Upper lobe of right lung (tissue), 1 donor: Measurements from ENCODE around the gene KCNN3. TPM values are rescaled to one million over a fixed set of nuclear protein-coding genes. Genes with fewer than 3 reads are reported as not detected.

ENCODE experiments used
- ATAC-seq: fragments of 200-7000 bp; cut with Tn5 transposase; one replicate; pipeline ENCODE4 v1.9.1; 2020; ENCODE audit warnings: mild to moderate bottlenecking, moderate library complexity
- DNase-seq: peaks from one replicate; pipeline ENCODE4 v3.0.0-alpha.2; 2020
- H3K27ac ChIP-seq: fragments of 200-600 bp; one replicate; pipeline ENCODE4 v1.8.0; 2022
- H3K27me3 ChIP-seq: fragments of 200-600 bp; one replicate; pipeline ENCODE4 v1.8.0; 2022; ENCODE audit warnings: mild to moderate bottlenecking
- H3K36me3 ChIP-seq: fragments of 200-600 bp; one replicate; pipeline ENCODE4 v1.8.0; 2022
- H3K4me1 ChIP-seq: fragments of 200-600 bp; one replicate; pipeline ENCODE4 v1.8.0; 2022
- H3K4me3 ChIP-seq: fragments of 200-600 bp; one replicate; pipeline ENCODE4 v1.8.0; 2022; ENCODE audit warnings: mild to moderate bottlenecking
- H3K9me3 ChIP-seq: fragments of 200-600 bp; one replicate; pipeline ENCODE4 v1.8.0; 2022
- CTCF ChIP-seq: fragments of 200-600 bp; IDR thresholded peaks from one replicate; pipeline ENCODE4 v1.8.0; 2022; ENCODE audit warnings: antibody characterized with exemption
- intact Hi-C: fragments of 100-400 bp; cut with DNase I; formaldehyde crosslinking; loops from one replicate; pipeline ENCODE4 v1.11.0; 2022
- total RNA-seq: library from RNA; stranded (reverse); fragmentation: NEBNext Ultra II Directional; extraction: Animal tissue kit (Norgen Biotek cat#: 25700); gene quantifications from one replicate; pipeline ENCODE4 v1.2.1, GENCODE V29; 2021
- donor health status: DM: no; HTN: yes; CAD: no; lungs with severe emphysema.

The KCNN3 gene
- total RNA-seq, 1 donor from 2014 or later = 7.6 TPM

GRCh38 chr1:154816369-154816768 is 53.7 kb downstream of the KCNN3 start:
- Histone ChIP-seq H3K4me1 (peaks cover 11% of the 10 kb centered on the region), H3K27me3 (no peaks in the 10 kb centered on the region), H3K36me3 (no peaks in the 10 kb centered on the region), H3K4me3 (no peak overlapping the region), H3K9me3 (no peaks in the 10 kb centered on the region), H3K27ac (no peak overlapping the region)
- DNase-seq = no peak
- intact Hi-C loops = no loop called here
- no peak for ATAC-seq
- TF ChIP-seq CTCF = no peak

- intact Hi-C loops = no loop called here
Measured at GRCh38 chr1:154813846-154814505, 56.1 kb downstream of the KCNN3 start.

GRCh38 chr1:154813300-154813816 is 56.7 kb downstream of the KCNN3 start:
- Histone ChIP-seq H3K4me3 (no peak overlapping the region), H3K27me3 (no peaks in the 10 kb centered on the region), H3K4me1 (peaks cover 11% of the 10 kb centered on the region), H3K9me3 (no peaks in the 10 kb centered on the region), H3K27ac (no peak overlapping the region), H3K36me3 (no peaks in the 10 kb centered on the region)
- DNase-seq (no peak), ATAC-seq (peak; percentile 46)
- TF ChIP-seq CTCF = no peak
- intact Hi-C loops = no loop called here

More at GRCh38 chr1:154813846-154814505, 56.1 kb downstream of the KCNN3 start:
- H3K36me3 ChIP-seq = no peaks in the 10 kb centered on the region
- H3K4me1 ChIP-seq = peaks cover 11% of the 10 kb centered on the region
- H3K9me3 ChIP-seq = no peaks in the 10 kb centered on the region
- no peaks in the 10 kb centered on the region for H3K27me3 ChIP-seq
- DNase-seq (no peak), ATAC-seq (no peak)
- TF ChIP-seq CTCF = no peak
- H3K4me3 ChIP-seq = no peak overlapping the region
- H3K27ac ChIP-seq = no peak overlapping the region

- peaks cover 11% of the 10 kb centered on the region for H3K4me1 ChIP-seq
- no peaks in the 10 kb centered on the region for H3K36me3 ChIP-seq
- TF ChIP-seq CTCF = no peak
Measured at GRCh38 chr1:154812877-154813276, 57.2 kb downstream of the KCNN3 start.

GRCh38 chr1:154810571-154810970 is 59.5 kb downstream of the KCNN3 start:
- H3K4me3 ChIP-seq = no peak overlapping the region
- H3K36me3 ChIP-seq = no peaks in the 10 kb centered on the region
- no peaks in the 10 kb centered on the region for H3K27me3 ChIP-seq
- H3K27ac ChIP-seq = no peak overlapping the region
- ATAC-seq = no peak
- no peaks in the 10 kb centered on the region for H3K9me3 ChIP-seq
- intact Hi-C loops = no loop called here
- H3K4me1 ChIP-seq = peaks cover 11% of the 10 kb centered on the region
- DNase-seq = no peak
- no peak for TF ChIP-seq CTCF

More at GRCh38 chr1:154812877-154813276, 57.2 kb downstream of the KCNN3 start:
- intact Hi-C loops = no loop called here
- H3K27ac ChIP-seq = no peak overlapping the region
- no peaks in the 10 kb centered on the region for H3K9me3 ChIP-seq
- H3K27me3 ChIP-seq = no peaks in the 10 kb centered on the region
- no peak for ATAC-seq
- H3K4me3 ChIP-seq = no peak overlapping the region
- DNase-seq = no peak
